Measurements from ENCODE around the gene SNPH. TPM values are rescaled to one million over a fixed set of nuclear protein-coding genes. Genes with fewer than 3 reads are reported as not detected.

The SNPH gene
- total RNA-seq, 1 experiment from 2014 or later, result 21.4 TPM

DNA sequence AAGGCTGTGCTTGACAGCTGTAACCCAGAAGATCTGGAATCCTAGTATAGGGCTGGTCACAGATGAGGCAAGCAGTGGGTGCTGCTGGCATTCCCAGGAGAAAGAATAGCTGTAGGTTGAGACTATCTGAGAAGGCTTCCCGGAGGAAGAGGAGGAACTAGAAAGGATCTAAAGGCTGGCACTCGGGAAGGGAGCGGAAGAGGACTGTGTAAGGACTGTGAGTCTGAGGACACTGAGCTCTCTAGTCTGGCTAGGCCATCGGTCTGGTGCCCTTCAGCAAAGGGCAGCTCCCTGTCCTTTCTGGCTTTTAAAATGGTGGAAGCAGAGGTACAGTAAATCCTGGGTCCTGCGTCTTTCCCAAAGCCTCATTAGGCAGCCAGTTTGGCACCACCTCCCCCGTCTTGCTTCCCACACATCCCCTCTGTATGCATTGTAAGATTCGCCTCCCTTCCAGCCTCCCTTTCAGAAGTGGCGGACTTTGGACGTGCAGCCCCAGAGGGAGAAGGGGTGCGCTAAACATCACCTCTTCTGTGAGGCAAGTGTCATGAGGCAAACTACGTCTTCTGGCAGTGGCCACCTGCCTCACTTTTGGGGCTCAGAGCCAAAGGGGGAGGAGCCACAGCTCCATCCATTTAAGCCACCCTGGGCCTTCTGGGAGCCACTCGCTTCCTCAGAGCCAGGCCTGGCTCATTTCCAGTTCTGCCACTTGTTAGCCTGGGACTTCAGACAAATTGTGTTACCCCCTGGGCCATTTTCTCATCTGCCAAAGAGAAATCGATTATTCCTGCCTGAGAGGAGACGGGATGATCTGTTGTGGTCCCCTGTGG is 8.6 kb downstream of the SNPH start:
- no peaks in the 10 kb centered on the region for H3K9me3 ChIP-seq (ENCODE audit: low read length)
- H2AFZ ChIP-seq (ENCODE audit: low read length), result no peak overlapping the region
- no peaks in the 10 kb centered on the region for H3K79me2 ChIP-seq (ENCODE audit: low read length)
- no peak overlapping the region for H3K9ac ChIP-seq (ENCODE audit: low read length)
- no peaks in the 10 kb centered on the region for H3K9me2 ChIP-seq (replicated peaks; ENCODE audit: low read length)
- intact Hi-C loops (cut with micrococcal nuclease), result no loop called here
- no peak for ATAC-seq
- no TSS peak for BruUV-seq (replicated peaks)
- H4K20me1 ChIP-seq (ENCODE audit: low read length), result no peaks in the 10 kb centered on the region
- H3F3A ChIP-seq (ENCODE audit: low read length, unreplicated experiment), result no peaks in the 10 kb centered on the region
- H3K4me2 ChIP-seq (ENCODE audit: low read length), result no peak overlapping the region
- no peak overlapping the region for H3K4me3 ChIP-seq (ENCODE audit: low read length)
- H3K27ac ChIP-seq (ENCODE audit: low read length), result no peak overlapping the region
- DNase-seq, result no peak
- H3K4me1 ChIP-seq (ENCODE audit: insufficient read depth, low read length), result no peaks in the 10 kb centered on the region
- POLR2A ChIA-PET (ENCODE audit: unreplicated experiment), result no interaction called here
- no peaks in the 10 kb centered on the region for H3K36me3 ChIP-seq (ENCODE audit: low read depth, low read length)
- CTCF ChIA-PET, result no interaction called here
- H3K27me3 ChIP-seq (ENCODE audit: low read length), result no peaks in the 10 kb centered on the region
- TF ChIP-seq, protein P1, sequence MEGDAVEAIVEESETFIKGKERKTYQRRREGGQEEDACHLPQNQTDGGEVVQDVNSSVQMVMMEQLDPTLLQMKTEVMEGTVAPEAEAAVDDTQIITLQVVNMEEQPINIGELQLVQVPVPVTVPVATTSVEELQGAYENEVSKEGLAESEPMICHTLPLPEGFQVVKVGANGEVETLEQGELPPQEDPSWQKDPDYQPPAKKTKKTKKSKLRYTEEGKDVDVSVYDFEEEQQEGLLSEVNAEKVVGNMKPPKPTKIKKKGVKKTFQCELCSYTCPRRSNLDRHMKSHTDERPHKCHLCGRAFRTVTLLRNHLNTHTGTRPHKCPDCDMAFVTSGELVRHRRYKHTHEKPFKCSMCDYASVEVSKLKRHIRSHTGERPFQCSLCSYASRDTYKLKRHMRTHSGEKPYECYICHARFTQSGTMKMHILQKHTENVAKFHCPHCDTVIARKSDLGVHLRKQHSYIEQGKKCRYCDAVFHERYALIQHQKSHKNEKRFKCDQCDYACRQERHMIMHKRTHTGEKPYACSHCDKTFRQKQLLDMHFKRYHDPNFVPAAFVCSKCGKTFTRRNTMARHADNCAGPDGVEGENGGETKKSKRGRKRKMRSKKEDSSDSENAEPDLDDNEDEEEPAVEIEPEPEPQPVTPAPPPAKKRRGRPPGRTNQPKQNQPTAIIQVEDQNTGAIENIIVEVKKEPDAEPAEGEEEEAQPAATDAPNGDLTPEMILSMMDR (conservative IDR thresholded peaks at IDR 0.05; ENCODE audit: low read depth, low read length), result no peak
- TF ChIP-seq EZH2 (IDR thresholded peaks at IDR 0.05; ENCODE audit: low read length, unreplicated experiment), result no peak
- no peak for TF ChIP-seq EZH2phosphoT487 (IDR thresholded peaks at IDR 0.05; ENCODE audit: borderline replicate concordance, low read length)

DNA sequence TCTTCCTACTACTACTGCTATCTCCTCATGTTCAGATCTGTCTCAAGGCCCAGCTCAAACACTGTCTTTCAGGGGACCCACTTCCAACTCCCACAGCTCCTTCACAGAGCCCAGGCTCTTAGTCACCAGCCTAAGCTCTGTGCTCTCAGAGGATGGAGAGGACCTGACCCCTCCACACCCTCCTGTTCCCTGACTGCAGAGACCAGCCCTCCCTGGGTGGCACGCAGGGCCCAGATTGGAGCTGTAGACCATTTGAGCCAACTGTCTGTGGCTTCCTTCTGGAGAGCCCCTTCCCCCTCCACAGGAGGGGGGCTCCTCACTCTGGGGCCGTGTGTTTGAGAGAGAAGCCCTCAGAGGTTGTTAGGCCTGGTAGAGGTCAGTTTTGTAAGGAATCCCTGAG is 9.8 kb downstream of the SNPH start:
- H4K20me1 ChIP-seq (ENCODE audit: low read length), result no peaks in the 10 kb centered on the region
- CTCF ChIA-PET, result no interaction called here

More for the DNA sequence above, 9.8 kb downstream of the SNPH start:
- Histone ChIP-seq H3K27ac (ENCODE audit: low read length) (no peak overlapping the region), H3K36me3 (ENCODE audit: low read depth, low read length) (no peaks in the 10 kb centered on the region), H3K9ac (ENCODE audit: low read length) (no peak overlapping the region), H3K4me3 (ENCODE audit: low read length) (no peak overlapping the region), H3K4me1 (ENCODE audit: insufficient read depth, low read length) (no peaks in the 10 kb centered on the region), H3F3A (ENCODE audit: low read length, unreplicated experiment) (no peaks in the 10 kb centered on the region), H3K9me3 (ENCODE audit: low read length) (no peaks in the 10 kb centered on the region), H3K27me3 (ENCODE audit: low read length) (no peaks in the 10 kb centered on the region), H3K4me2 (ENCODE audit: low read length) (no peak overlapping the region), H3K79me2 (ENCODE audit: low read length) (no peaks in the 10 kb centered on the region), H3K9me2 (replicated peaks; ENCODE audit: low read length) (no peaks in the 10 kb centered on the region), H2AFZ (ENCODE audit: low read length) (no peak overlapping the region)
- no peak for TF ChIP-seq EZH2phosphoT487 (IDR thresholded peaks at IDR 0.05; ENCODE audit: borderline replicate concordance, low read length)
- TF ChIP-seq EZH2 (IDR thresholded peaks at IDR 0.05; ENCODE audit: low read length, unreplicated experiment), result no peak
- TF ChIP-seq, protein P1 (conservative IDR thresholded peaks at IDR 0.05; ENCODE audit: low read depth, low read length), result no peak
- no TSS peak for BruUV-seq (replicated peaks)
- ATAC-seq, result no peak
- intact Hi-C loops (cut with micrococcal nuclease), result no loop called here
- no peak for DNase-seq
- POLR2A ChIA-PET (ENCODE audit: unreplicated experiment), result no interaction called here
